HCT116 (cell line): ENCODE measurements around the gene CDC14A. TPM values are rescaled to one million over a fixed set of nuclear protein-coding genes. Genes with fewer than 3 reads are reported as not detected.

Experiments
- ATAC-seq: fragments of 200-7000 bp; cut with Tn5 transposase; 2 replicates; pipeline ENCODE4 v1.9.1; 2020; ENCODE audit warnings: mild to moderate bottlenecking, moderate library complexity
- BruUV-seq: library from RNA; stranded (reverse); fragments of 400-500 nt; replicated peaks from 2 replicates; lab custom pipeline; 2021; lab: Mats Ljungman, UMichigan
- CTCF ChIA-PET: fragments of 300-600 bp; sonication (Branson Sonifier 250); formaldehyde crosslinking; loops from one replicate; lab custom pipeline; 2021; ENCODE audit warnings: antibody characterized with exemption; lab: Charles Lee
- POLR2A ChIA-PET: fragments of 300-600, 350-600 bp; sonication (Branson Sonifier 250); formaldehyde crosslinking; loops from one replicate; lab custom pipeline; 2021; ENCODE audit warnings: antibody characterized with exemption; lab: Charles Lee
- RAD21 ChIA-PET, 2 experiments: fragments of 300-600 bp; sonication (Branson Sonifier 250); formaldehyde crosslinking; loops; one replicate each; lab custom pipeline; 2023; ENCODE audit warnings: low total read pairs in 2 of 2; ENCODE audit not compliant: uncharacterized antibody in 2 of 2, unreplicated experiment in 2 of 2, low non-redundant PET in 1 of 2; lab: Charles Lee
- DNase-seq: peaks from one replicate; pipeline ENCODE4 v3.0.0-alpha.2; 2010; ENCODE audit warnings: low read depth, low spot score
- H2AFZ ChIP-seq: fragments of 200-600 bp; shearing (Covaris generic), sonication (generic); 2 replicates; pipeline ENCODE4 v1.6.1; 2017; ENCODE audit warnings: low read depth, mixed run types, mixed read lengths, antibody characterized with exemption, low read length; ENCODE audit not compliant: poor library complexity, severe bottlenecking
- H3K27ac ChIP-seq: 2 replicates; pipeline ENCODE4 v1.5.1; 2012; ENCODE audit warnings: low read depth, low read length
- H3K27me3 ChIP-seq: fragments of 200-600 bp; sonication (generic); 2 replicates; pipeline ENCODE4 v1.6.1; 2016; ENCODE audit warnings: mixed run types, low read length, mixed read lengths; ENCODE audit not compliant: insufficient read depth
- H3K36me3 ChIP-seq, 2 experiments: fragments of 200-500 bp in 1 of 2; fragments of 200-600 bp in 1 of 2; sonication (Bioruptor generic) in 1 of 2; sonication (generic) in 1 of 2; 2 replicates each; pipeline versions ENCODE4 v1.5.1 to v1.6.1; 2014 to 2016; ENCODE audit warnings: low read length in 2 of 2, inconsistent platforms in 1 of 2, mixed read lengths in 1 of 2, mixed run types in 1 of 2; ENCODE audit not compliant: insufficient read depth in 2 of 2, control insufficient read depth in 1 of 2
- H3K4me1 ChIP-seq, 2 experiments: fragments of 200-600 bp in 1 of 2; sonication (generic) in 1 of 2; 2 replicates each; pipeline versions ENCODE4 v1.5.1 to v1.6.1; 2012 to 2017; ENCODE audit warnings: low read length in 2 of 2, inconsistent platforms in 1 of 2, mild to moderate bottlenecking in 1 of 2, mixed read lengths in 1 of 2, mixed run types in 1 of 2, moderate library complexity in 1 of 2; ENCODE audit not compliant: insufficient read depth in 2 of 2, control insufficient read depth in 1 of 2
- H3K4me2 ChIP-seq: fragments of 200-600 bp; sonication (generic); 2 replicates; pipeline ENCODE4 v1.6.1; 2017; ENCODE audit warnings: mixed run types, low read length, mixed read lengths
- H3K4me3 ChIP-seq, 2 experiments: fragments of 200-600 bp in 1 of 2; sonication (generic) in 1 of 2; replicated peaks in 1 of 2; 2 replicates each; pipeline ENCODE4 v1.5.1; 2011 to 2016; ENCODE audit warnings: low read length in 2 of 2, control low read depth in 1 of 2, low read depth in 1 of 2, mild to moderate bottlenecking in 1 of 2, mixed read lengths in 1 of 2, mixed run types in 1 of 2
- H3K79me2 ChIP-seq: fragments of 200-600 bp; sonication (generic); 2 replicates; pipeline ENCODE4 v1.6.1; 2017; ENCODE audit warnings: mild to moderate bottlenecking, mixed run types, low read length, moderate library complexity, mixed read lengths; ENCODE audit not compliant: insufficient read depth
- H3K9ac ChIP-seq: fragments of 200-600 bp; sonication (generic); 2 replicates; pipeline ENCODE4 v1.6.1; 2016; ENCODE audit warnings: low read length, mixed read lengths
- H3K9me2 ChIP-seq: fragments of 200-600 bp; sonication (generic), shearing (Covaris generic); 2 replicates; pipeline ENCODE4 v1.6.1; 2017; ENCODE audit warnings: mixed run types, mild to moderate bottlenecking, moderate library complexity; ENCODE audit not compliant: insufficient read depth
- H3K9me3 ChIP-seq, 2 experiments: fragments of 200-500 bp in 1 of 2; fragments of 200-600 bp in 1 of 2; sonication (Bioruptor generic) in 1 of 2; sonication (generic) in 1 of 2; 2 replicates each; pipeline ENCODE4 v1.6.1; 2014 to 2017; ENCODE audit warnings: low read length in 2 of 2, mixed read lengths in 2 of 2, inconsistent platforms in 1 of 2, low read depth in 1 of 2, mild to moderate bottlenecking in 1 of 2, mixed run types in 1 of 2, moderate library complexity in 1 of 2; ENCODE audit not compliant: control insufficient read depth in 1 of 2, insufficient read depth in 1 of 2
- H4K20me1 ChIP-seq: fragments of 200-600 bp; sonication (generic), shearing (Covaris generic); 2 replicates; pipeline ENCODE4 v1.6.1; 2017; ENCODE audit warnings: mixed run types, mild to moderate bottlenecking, moderate library complexity; ENCODE audit not compliant: insufficient read depth
- CBX3 ChIP-seq: IDR thresholded peaks from 2 replicates; pipeline ENCODE4 v1.6.1; 2012; ENCODE audit warnings: low read depth
- CEBPB ChIP-seq: IDR thresholded peaks from 2 replicates; pipeline ENCODE4 v1.6.1; 2012; ENCODE audit warnings: low read depth
- CTCF ChIP-seq, 3 experiments: fragments of 200-600 bp in 1 of 3; sonication (generic) in 1 of 3; IDR thresholded peaks in 2 of 3; conservative IDR thresholded peaks in 1 of 3; 2 replicates each; pipeline ENCODE4 v1.5.1; 2012 to 2017; ENCODE audit warnings: low read depth in 2 of 3, low read length in 2 of 3, antibody characterized with exemption in 1 of 3, borderline replicate concordance in 1 of 3, control low read depth in 1 of 3, mild to moderate bottlenecking in 1 of 3, mixed read lengths in 1 of 3, mixed run types in 1 of 3, moderate library complexity in 1 of 3; ENCODE audit not compliant: insufficient read depth in 1 of 3
- EGR1 ChIP-seq: IDR thresholded peaks from 2 replicates; pipeline ENCODE4 v1.6.1; 2012; ENCODE audit warnings: low read depth
- ELF1 ChIP-seq: IDR thresholded peaks from 2 replicates; pipeline ENCODE4 v1.6.1; 2012; ENCODE audit warnings: low read depth, borderline replicate concordance
- EZH2 ChIP-seq: fragments of 200-600 bp; sonication (generic); IDR thresholded peaks from 2 replicates; pipeline ENCODE4 v1.6.1; 2017; ENCODE audit warnings: antibody characterized with exemption, mixed run types
- EZH2phosphoT487 ChIP-seq: fragments of 200-600 bp; IDR thresholded peaks from 2 replicates; pipeline ENCODE4 v1.6.1; 2018; ENCODE audit warnings: antibody characterized with exemption, borderline replicate concordance
- FOSL1 ChIP-seq: IDR thresholded peaks from 2 replicates; pipeline ENCODE4 v1.6.1; 2012; ENCODE audit warnings: low read depth
- MAX ChIP-seq: IDR thresholded peaks from 2 replicates; pipeline ENCODE4 v1.6.1; 2012
- POLR2A ChIP-seq: IDR thresholded peaks from 2 replicates; pipeline ENCODE4 v1.7.0; 2011; ENCODE audit warnings: borderline replicate concordance; ENCODE audit not compliant: insufficient read depth, insufficient read length; ENCODE audit errors: extremely low read depth
- RAD21 ChIP-seq: IDR thresholded peaks from 2 replicates; pipeline ENCODE4 v1.6.1; 2012; ENCODE audit warnings: low read depth, mild to moderate bottlenecking
- SIN3A ChIP-seq: IDR thresholded peaks from 2 replicates; pipeline ENCODE4 v1.6.1; 2012; ENCODE audit warnings: low read depth
- SP1 ChIP-seq: IDR thresholded peaks from 2 replicates; pipeline ENCODE4 v1.6.1; 2012; ENCODE audit warnings: low read depth
- SRF ChIP-seq: IDR thresholded peaks from 2 replicates; pipeline ENCODE4 v1.6.1; 2012; ENCODE audit warnings: low read depth
- TCF7L2 ChIP-seq: IDR thresholded peaks from 2 replicates; pipeline ENCODE4 v1.7.0; 2011; ENCODE audit warnings: borderline replicate concordance, inconsistent platforms; ENCODE audit not compliant: insufficient read depth, insufficient read length; ENCODE audit errors: extremely low read depth
- YY1 ChIP-seq: IDR thresholded peaks from 2 replicates; pipeline ENCODE4 v1.6.1; 2011; ENCODE audit warnings: low read length, low read depth, moderate library complexity, mild to moderate bottlenecking; ENCODE audit not compliant: insufficient replicate concordance; ENCODE audit errors: extremely low read depth
- intact Hi-C: fragments of 100-400 bp; cut with micrococcal nuclease; formaldehyde crosslinking; loops from 2 replicates; pipeline ENCODE4 v1.10.0; 2022
- total RNA-seq: library from RNA; stranded (reverse); gene quantifications from one replicate; pipeline ENCODE4 v1.2.1, GENCODE V29; 2021; ENCODE audit not compliant: unreplicated experiment
- TF ChIP-seq, protein P1 (sequence below): IDR thresholded peaks from 2 replicates; pipeline ENCODE4 v1.6.1; 2011; ENCODE audit warnings: mild to moderate bottlenecking, low read length, moderate library complexity; ENCODE audit not compliant: insufficient replicate concordance; ENCODE audit errors: extremely low read depth
- TF ChIP-seq, protein P2 (sequence below): IDR thresholded peaks from 2 replicates; pipeline ENCODE4 v1.6.1; 2012; ENCODE audit warnings: low read depth

CDC14A gene
- total RNA-seq, 1 experiment from 2014 or later = 5.1 TPM

GRCh38 chr1:100552922-100553321 is 200.6 kb downstream of the CDC14A start:
- DNase-seq = no peak
- Histone ChIP-seq H3K4me2 (no peak overlapping the region), H3K36me3 (no peaks in the 10 kb centered on the region), H3K79me2 (no peaks in the 10 kb centered on the region), H3K9me3 (peaks cover 0 to 3% of the 10 kb centered on the region in 2 experiments; a peak in 1 of 4 replicates), H3K9me2 (no peaks in the 10 kb centered on the region), H3K27ac (no peak overlapping the region), H4K20me1 (no peaks in the 10 kb centered on the region), H3K4me1 (no peaks in the 10 kb centered on the region; a peak in 1 of 4 replicates), H3K9ac (no peak overlapping the region), H3K4me3 (no peak overlapping the region), H3K27me3 (no peaks in the 10 kb centered on the region), H2AFZ (no peak overlapping the region)
- RAD21 ChIA-PET = no interaction called here
- CTCF ChIA-PET = no interaction called here
- intact Hi-C loops = no loop called here
- TF ChIP-seq, protein P1, sequence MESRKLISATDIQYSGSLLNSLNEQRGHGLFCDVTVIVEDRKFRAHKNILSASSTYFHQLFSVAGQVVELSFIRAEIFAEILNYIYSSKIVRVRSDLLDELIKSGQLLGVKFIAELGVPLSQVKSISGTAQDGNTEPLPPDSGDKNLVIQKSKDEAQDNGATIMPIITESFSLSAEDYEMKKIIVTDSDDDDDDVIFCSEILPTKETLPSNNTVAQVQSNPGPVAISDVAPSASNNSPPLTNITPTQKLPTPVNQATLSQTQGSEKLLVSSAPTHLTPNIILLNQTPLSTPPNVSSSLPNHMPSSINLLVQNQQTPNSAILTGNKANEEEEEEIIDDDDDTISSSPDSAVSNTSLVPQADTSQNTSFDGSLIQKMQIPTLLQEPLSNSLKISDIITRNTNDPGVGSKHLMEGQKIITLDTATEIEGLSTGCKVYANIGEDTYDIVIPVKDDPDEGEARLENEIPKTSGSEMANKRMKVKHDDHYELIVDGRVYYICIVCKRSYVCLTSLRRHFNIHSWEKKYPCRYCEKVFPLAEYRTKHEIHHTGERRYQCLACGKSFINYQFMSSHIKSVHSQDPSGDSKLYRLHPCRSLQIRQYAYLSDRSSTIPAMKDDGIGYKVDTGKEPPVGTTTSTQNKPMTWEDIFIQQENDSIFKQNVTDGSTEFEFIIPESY = no peak
- TF ChIP-seq SP1 = no peak
- no peak for TF ChIP-seq CBX3
- no peak for TF ChIP-seq ELF1
- no peak for TF ChIP-seq EGR1
- no peak for TF ChIP-seq CEBPB
- TF ChIP-seq TCF7L2 = no peak
- TF ChIP-seq FOSL1 = no peak
- TF ChIP-seq RAD21 = no peak
- TF ChIP-seq EZH2 = no peak
- TF ChIP-seq YY1 = no peak
- TF ChIP-seq, protein P2, sequence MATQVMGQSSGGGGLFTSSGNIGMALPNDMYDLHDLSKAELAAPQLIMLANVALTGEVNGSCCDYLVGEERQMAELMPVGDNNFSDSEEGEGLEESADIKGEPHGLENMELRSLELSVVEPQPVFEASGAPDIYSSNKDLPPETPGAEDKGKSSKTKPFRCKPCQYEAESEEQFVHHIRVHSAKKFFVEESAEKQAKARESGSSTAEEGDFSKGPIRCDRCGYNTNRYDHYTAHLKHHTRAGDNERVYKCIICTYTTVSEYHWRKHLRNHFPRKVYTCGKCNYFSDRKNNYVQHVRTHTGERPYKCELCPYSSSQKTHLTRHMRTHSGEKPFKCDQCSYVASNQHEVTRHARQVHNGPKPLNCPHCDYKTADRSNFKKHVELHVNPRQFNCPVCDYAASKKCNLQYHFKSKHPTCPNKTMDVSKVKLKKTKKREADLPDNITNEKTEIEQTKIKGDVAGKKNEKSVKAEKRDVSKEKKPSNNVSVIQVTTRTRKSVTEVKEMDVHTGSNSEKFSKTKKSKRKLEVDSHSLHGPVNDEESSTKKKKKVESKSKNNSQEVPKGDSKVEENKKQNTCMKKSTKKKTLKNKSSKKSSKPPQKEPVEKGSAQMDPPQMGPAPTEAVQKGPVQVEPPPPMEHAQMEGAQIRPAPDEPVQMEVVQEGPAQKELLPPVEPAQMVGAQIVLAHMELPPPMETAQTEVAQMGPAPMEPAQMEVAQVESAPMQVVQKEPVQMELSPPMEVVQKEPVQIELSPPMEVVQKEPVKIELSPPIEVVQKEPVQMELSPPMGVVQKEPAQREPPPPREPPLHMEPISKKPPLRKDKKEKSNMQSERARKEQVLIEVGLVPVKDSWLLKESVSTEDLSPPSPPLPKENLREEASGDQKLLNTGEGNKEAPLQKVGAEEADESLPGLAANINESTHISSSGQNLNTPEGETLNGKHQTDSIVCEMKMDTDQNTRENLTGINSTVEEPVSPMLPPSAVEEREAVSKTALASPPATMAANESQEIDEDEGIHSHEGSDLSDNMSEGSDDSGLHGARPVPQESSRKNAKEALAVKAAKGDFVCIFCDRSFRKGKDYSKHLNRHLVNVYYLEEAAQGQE = no peak
- no peak for TF ChIP-seq MAX
- no peak for TF ChIP-seq SRF
- no peak for TF ChIP-seq POLR2A
- TF ChIP-seq EZH2phosphoT487 = no peak
- TF ChIP-seq SIN3A = no peak
- TF ChIP-seq CTCF (IDR thresholded peaks at IDR 0.05 in 2 of 3, conservative IDR thresholded peaks at IDR 0.05 in 1 of 3; ENCODE audit: borderline replicate concordance in 1 of 3, insufficient read depth in 1 of 3, low read depth in 2 of 3, low read length in 2 of 3) = no peak
- POLR2A ChIA-PET = no interaction called here
- BruUV-seq = no TSS peak
- no peak for ATAC-seq
